ENCODE measurements around the gene MEGF9.

Gene MEGF9

GRCh38 chr9:120569556-120569955, 144.7 kb downstream of the MEGF9 start:
- in situ Hi-C loops (cut with MboI; ENCODE audit: low pct_unique_long_range_greater_than_20kb, low sequenced_read_pairs, unreplicated experiment): no loop called here
- no peak for TF ChIP-seq CTCF (IDR thresholded peaks at IDR 0.05; ENCODE audit: extremely low read depth, insufficient read depth, missing control alignments)
- DNase-seq (ENCODE audit: low spot score): no peak

GRCh38 chr9:120568816-120569215, 145.5 kb downstream of the MEGF9 start:
- DNase-seq (ENCODE audit: low spot score): no peak
- no peak for TF ChIP-seq CTCF (IDR thresholded peaks at IDR 0.05; ENCODE audit: extremely low read depth, insufficient read depth, missing control alignments)
- in situ Hi-C loops (cut with MboI; ENCODE audit: low pct_unique_long_range_greater_than_20kb, low sequenced_read_pairs, unreplicated experiment): no loop called here

GRCh38 chr9:120567874-120568273, 146.4 kb downstream of the MEGF9 start:
- TF ChIP-seq CTCF (IDR thresholded peaks at IDR 0.05; ENCODE audit: extremely low read depth, insufficient read depth, missing control alignments): no peak
- DNase-seq (ENCODE audit: low spot score): no peak
- in situ Hi-C loops (cut with MboI; ENCODE audit: low pct_unique_long_range_greater_than_20kb, low sequenced_read_pairs, unreplicated experiment): no loop called here

GRCh38 chr9:120567081-120567480, 147.2 kb downstream of the MEGF9 start:
- in situ Hi-C loops (cut with MboI; ENCODE audit: low pct_unique_long_range_greater_than_20kb, low sequenced_read_pairs, unreplicated experiment): no loop called here
- no peak for DNase-seq (ENCODE audit: low spot score)
- TF ChIP-seq CTCF (IDR thresholded peaks at IDR 0.05; ENCODE audit: extremely low read depth, insufficient read depth, missing control alignments): no peak

- no peak for TF ChIP-seq CTCF (IDR thresholded peaks at IDR 0.05; ENCODE audit: extremely low read depth, insufficient read depth, missing control alignments)
Measured at GRCh38 chr9:120564589-120564988, 149.7 kb downstream of the MEGF9 start.

GRCh38 chr9:120562861-120563443, 151.3 kb downstream of the MEGF9 start:
- in situ Hi-C loops (cut with MboI; ENCODE audit: low pct_unique_long_range_greater_than_20kb, low sequenced_read_pairs, unreplicated experiment): no loop called here
- DNase-seq (ENCODE audit: low spot score): no peak
- TF ChIP-seq CTCF (IDR thresholded peaks at IDR 0.05; ENCODE audit: extremely low read depth, insufficient read depth, missing control alignments): no peak

More at GRCh38 chr9:120564589-120564988, 149.7 kb downstream of the MEGF9 start:
- DNase-seq (ENCODE audit: low spot score): no peak
- in situ Hi-C loops (cut with MboI; ENCODE audit: low pct_unique_long_range_greater_than_20kb, low sequenced_read_pairs, unreplicated experiment): no loop called here

All from GM13977 (cell line).